HepG2 (cell line): ENCODE data around the gene TCEANC2. TPM values are rescaled to one million over a fixed set of nuclear protein-coding genes. Genes with fewer than 3 reads are reported as not detected.
"Not testable (repeated sequence)": the region's sequence is repeated elsewhere in the genome, so short reads cannot be mapped to it uniquely, and the experiment has no call there.

Source experiments
- ATAC-seq: fragments of 200-7000 bp; cut with Tn5 transposase; 3 replicates; pipeline ENCODE4 v1.9.1; 2020; ENCODE audit warnings: mild to moderate bottlenecking, moderate library complexity
- BruUV-seq: library from RNA; stranded (reverse); fragments of 400-500 nt; replicated peaks from 2 replicates; lab custom pipeline; 2021; lab: Mats Ljungman, UMichigan
- CTCF ChIA-PET: fragments of 300-600 bp; formaldehyde crosslinking; extraction: SDS; loops from one replicate; lab custom pipeline; 2021; ENCODE audit warnings: low total read pairs, inconsistent platforms, low intra/inter-chr PET ratio; lab: Yijun Ruan, JAX
- POLR2A ChIA-PET: fragments of 350-600 bp; sonication (Branson Sonifier 250); formaldehyde crosslinking; loops from one replicate; lab custom pipeline; 2020; ENCODE audit warnings: antibody characterized with exemption, inconsistent platforms; lab: Yijun Ruan, JAX
- DNase-seq: peaks from one replicate; pipeline ENCODE4 v3.0.0-alpha.2; 2015; ENCODE audit warnings: low spot score
- FAIRE-seq: peaks from 3 replicates; lab custom pipeline; 2011; peaks lifted over from hg19 to GRCh38; lab: Jason Lieb, UNC
- H2AFZ ChIP-seq: one replicate; pipeline ENCODE4 v1.6.1; 2011; ENCODE audit warnings: low read length, inconsistent platforms
- H3K27ac ChIP-seq: fragments of 300-600 bp; 3 replicates; pipeline ENCODE4 v1.8.0; 2011; ENCODE audit warnings: mixed run types, mild to moderate bottlenecking, mixed read lengths, low read length, inconsistent platforms; ENCODE audit not compliant: insufficient read depth; ENCODE audit errors: extremely low read length
- H3K27me3 ChIP-seq, 2 experiments: fragments of 200-600 bp in 1 of 2; 2 replicates in 1 of 2; 3 replicates in 1 of 2; pipeline versions ENCODE4 v1.6.0 to v1.8.0; 2011; ENCODE audit warnings: low read length in 2 of 2, mild to moderate bottlenecking in 2 of 2, moderate library complexity in 2 of 2, inconsistent platforms in 1 of 2; ENCODE audit not compliant: insufficient read depth in 2 of 2, control insufficient read depth in 1 of 2
- H3K36me3 ChIP-seq, 2 experiments: fragments of 200-600 bp in 1 of 2; replicated peaks in 1 of 2; 2 replicates in 1 of 2; 3 replicates in 1 of 2; pipeline versions ENCODE4 v1.5.1 to v1.8.0; 2011; ENCODE audit warnings: low read length in 2 of 2, inconsistent platforms in 1 of 2; ENCODE audit not compliant: insufficient read depth in 2 of 2, control insufficient read depth in 1 of 2
- H3K4me1 ChIP-seq: 2 replicates; pipeline ENCODE4 v1.5.1; 2012; ENCODE audit warnings: low read length, inconsistent platforms; ENCODE audit not compliant: insufficient read depth
- H3K4me2 ChIP-seq: 2 replicates; pipeline ENCODE4 v1.6.0; 2011; ENCODE audit warnings: low read depth, low read length, inconsistent platforms
- H3K4me3 ChIP-seq, 3 experiments: fragments of 200-600 bp in 1 of 3; sonication (generic), shearing (Covaris generic) in 1 of 3; replicated peaks in 1 of 3; 2 replicates each; pipeline ENCODE4 v1.5.1; 2011 to 2016; ENCODE audit warnings: low read length in 3 of 3, inconsistent platforms in 2 of 3, low read depth in 2 of 3, mild to moderate bottlenecking in 2 of 3, control low read depth in 1 of 3, mixed read lengths in 1 of 3; ENCODE audit not compliant: insufficient read depth in 1 of 3
- H3K79me2 ChIP-seq: one replicate; pipeline ENCODE4 v1.6.1; 2011; ENCODE audit warnings: low read length, inconsistent platforms; ENCODE audit not compliant: insufficient read depth
- H3K9ac ChIP-seq: 2 replicates; pipeline ENCODE4 v1.6.0; 2011; ENCODE audit warnings: mild to moderate bottlenecking, low read depth, low read length, inconsistent platforms; ENCODE audit not compliant: insufficient read depth
- H3K9me3 ChIP-seq: 2 replicates; pipeline ENCODE4 v1.5.1; 2012; ENCODE audit warnings: mild to moderate bottlenecking, low read length
- H4K20me1 ChIP-seq: 2 replicates; pipeline ENCODE4 v1.6.0; 2011; ENCODE audit warnings: inconsistent platforms, mild to moderate bottlenecking, low read length, moderate library complexity; ENCODE audit not compliant: insufficient read depth
- BRD4 ChIP-seq: sonication (generic); formaldehyde crosslinking; IDR thresholded peaks from 2 replicates; pipeline ENCODE4 v1.4.0; 2020; ENCODE audit warnings: missing genetic modification reagents
- SIN3A ChIP-seq: IDR thresholded peaks from 2 replicates; pipeline ENCODE4 v1.6.1; 2011; ENCODE audit warnings: low read depth, mild to moderate bottlenecking, control low read depth, low read length, borderline replicate concordance
- SNAI1 ChIP-seq: sonication (generic); formaldehyde crosslinking; IDR thresholded peaks from 2 replicates; pipeline ENCODE4 v1.5.0; 2020; ENCODE audit warnings: mild to moderate bottlenecking, missing genetic modification reagents, borderline replicate concordance
- SP2 ChIP-seq: sonication (generic); formaldehyde crosslinking; IDR thresholded peaks from 2 replicates; pipeline ENCODE4 v1.5.1; 2020; ENCODE audit warnings: mild to moderate bottlenecking, missing genetic modification reagents
- ZFP90 ChIP-seq: sonication (generic); formaldehyde crosslinking; IDR thresholded peaks from 2 replicates; pipeline ENCODE4 v1.8.0; 2022; ENCODE audit warnings: missing genetic modification reagents, mild to moderate bottlenecking, inconsistent platforms, borderline replicate concordance
- ZNF180 ChIP-seq: sonication (generic); formaldehyde crosslinking; IDR thresholded peaks from 2 replicates; pipeline ENCODE4 v1.4.0; 2020; ENCODE audit warnings: low read depth, missing genetic modification reagents, borderline replicate concordance
- ZNF317 ChIP-seq: sonication (generic); formaldehyde crosslinking; IDR thresholded peaks from 2 replicates; pipeline ENCODE4 v1.5.0; 2020; ENCODE audit warnings: mild to moderate bottlenecking, missing genetic modification reagents
- ZNF615 ChIP-seq: sonication (generic); formaldehyde crosslinking; IDR thresholded peaks from 2 replicates; pipeline ENCODE4 v1.5.0; 2020; ENCODE audit warnings: mild to moderate bottlenecking, missing genetic modification reagents, borderline replicate concordance
- WGBS: methylation state at CpG from one replicate; pipeline ENCODE4 v1.1.6; 2017; ENCODE audit warnings: low lambda C conversion rate; 5-methylcytosine and 5-hydroxymethylcytosine counted together
- in situ Hi-C: cut with HindIII; loops from 2 replicates; pipeline ENCODE4 v1.10.0; 2017; ENCODE audit warnings: low pct_unique_long_range_greater_than_20kb; ENCODE audit not compliant: extremely low pct_ligation_motif_present
- intact Hi-C: fragments of 100-400 bp; cut with micrococcal nuclease; formaldehyde crosslinking; loops from one replicate; pipeline ENCODE4 v1.10.0; 2022; ENCODE audit not compliant: unreplicated experiment
- polyA plus RNA-seq, 8 experiments: library from polyadenylated mRNA; depleted of rRNA in 3 of 8; stranded (reverse) in 7 of 8; unstranded in 1 of 8; fragments of >200 nt; fragmentation: Illumina TruSeq in 4 of 8; extraction: Trizol in 4 of 8; gene quantifications; 2 replicates each; pipeline versions ENCODE4 v1.2.1 to v1.2.3, GENCODE V29; 2011 to 2016; ENCODE audit warnings: low read depth in 4 of 8, missing spikeins in 1 of 8, mixed read lengths in 1 of 8; ENCODE audit not compliant: insufficient read depth in 1 of 8
- total RNA-seq, 5 experiments: library from RNA; depleted of rRNA; stranded (reverse); fragments of >200 nt; fragmentation: Illumina TruSeq; extraction: Trizol; gene quantifications; 2 replicates each; pipeline ENCODE4 v1.2.3, GENCODE V29; 2016; ENCODE audit warnings: low read depth in 1 of 5
- TF ChIP-seq, protein P1 (sequence below): sonication (generic); formaldehyde crosslinking; IDR thresholded peaks from 2 replicates; pipeline ENCODE4 v1.4.0; 2020; ENCODE audit warnings: mild to moderate bottlenecking, low read depth, missing genetic modification reagents
- TF ChIP-seq, protein P2 (sequence below): IDR thresholded peaks from 2 replicates; pipeline ENCODE4 v1.6.1; 2016
- TF ChIP-seq, protein P3 (sequence below): sonication (generic); formaldehyde crosslinking; IDR thresholded peaks from 2 replicates; pipeline ENCODE4 v1.4.0; 2020; ENCODE audit warnings: missing genetic modification reagents

The TCEANC2 gene
- total and polyA plus RNA-seq, 2 of the 13 experiments (the other 11 are each of a cell fraction or from before 2014, with no cell fraction given), result 3.8 to 5.0 TPM

DNA sequence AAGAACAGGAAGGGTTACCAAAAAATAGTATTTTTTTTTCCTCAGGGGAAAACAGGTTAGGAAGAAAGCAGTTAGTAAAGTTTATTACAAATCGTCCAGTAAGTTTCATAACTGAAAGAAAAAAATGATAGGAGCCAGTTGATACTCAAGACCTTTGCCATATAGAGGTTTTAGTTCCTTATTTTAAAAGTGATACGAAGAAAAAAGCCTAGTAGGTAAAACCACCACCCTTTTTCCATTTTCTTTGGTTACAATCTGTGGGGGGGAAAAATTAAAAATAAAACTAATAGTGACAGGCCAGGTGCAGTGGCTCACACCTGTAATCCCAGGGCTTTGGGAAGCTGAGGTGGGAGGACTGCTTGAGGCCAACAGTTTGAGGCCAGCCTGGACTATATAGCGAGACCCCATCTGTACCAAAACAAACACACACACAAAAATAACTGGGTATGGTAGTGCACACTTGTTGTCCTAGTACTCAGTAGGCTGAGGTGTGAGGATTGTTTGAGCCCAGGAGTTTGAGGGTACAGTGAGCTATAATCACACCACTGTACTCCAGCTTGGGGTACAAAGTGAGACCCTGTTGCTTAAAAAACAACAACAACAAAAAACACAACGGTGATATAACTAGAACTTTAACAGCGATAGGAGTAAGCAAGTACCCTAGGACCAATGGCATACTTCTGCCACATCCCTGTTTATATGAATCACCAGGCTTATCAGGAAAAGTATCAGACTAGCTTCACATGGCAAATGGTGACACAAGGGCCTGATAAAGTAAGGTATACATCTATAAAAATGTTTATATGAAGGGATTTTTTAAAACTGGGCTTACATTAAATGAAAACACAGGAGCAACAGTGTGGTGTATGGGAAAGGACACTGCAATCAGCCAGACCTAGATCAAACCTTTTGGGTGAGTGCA lies 5.8 kb upstream of the TCEANC2 start (continued):
- TF ChIP-seq, protein P1, sequence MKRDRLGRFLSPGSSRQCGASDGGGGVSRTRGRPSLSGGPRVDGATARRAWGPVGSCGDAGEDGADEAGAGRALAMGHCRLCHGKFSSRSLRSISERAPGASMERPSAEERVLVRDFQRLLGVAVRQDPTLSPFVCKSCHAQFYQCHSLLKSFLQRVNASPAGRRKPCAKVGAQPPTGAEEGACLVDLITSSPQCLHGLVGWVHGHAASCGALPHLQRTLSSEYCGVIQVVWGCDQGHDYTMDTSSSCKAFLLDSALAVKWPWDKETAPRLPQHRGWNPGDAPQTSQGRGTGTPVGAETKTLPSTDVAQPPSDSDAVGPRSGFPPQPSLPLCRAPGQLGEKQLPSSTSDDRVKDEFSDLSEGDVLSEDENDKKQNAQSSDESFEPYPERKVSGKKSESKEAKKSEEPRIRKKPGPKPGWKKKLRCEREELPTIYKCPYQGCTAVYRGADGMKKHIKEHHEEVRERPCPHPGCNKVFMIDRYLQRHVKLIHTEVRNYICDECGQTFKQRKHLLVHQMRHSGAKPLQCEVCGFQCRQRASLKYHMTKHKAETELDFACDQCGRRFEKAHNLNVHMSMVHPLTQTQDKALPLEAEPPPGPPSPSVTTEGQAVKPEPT (CRISPR knock-in tag), result no peak
- no peak for TF ChIP-seq ZNF317 (CRISPR knock-in tag)
- TF ChIP-seq, protein P2, sequence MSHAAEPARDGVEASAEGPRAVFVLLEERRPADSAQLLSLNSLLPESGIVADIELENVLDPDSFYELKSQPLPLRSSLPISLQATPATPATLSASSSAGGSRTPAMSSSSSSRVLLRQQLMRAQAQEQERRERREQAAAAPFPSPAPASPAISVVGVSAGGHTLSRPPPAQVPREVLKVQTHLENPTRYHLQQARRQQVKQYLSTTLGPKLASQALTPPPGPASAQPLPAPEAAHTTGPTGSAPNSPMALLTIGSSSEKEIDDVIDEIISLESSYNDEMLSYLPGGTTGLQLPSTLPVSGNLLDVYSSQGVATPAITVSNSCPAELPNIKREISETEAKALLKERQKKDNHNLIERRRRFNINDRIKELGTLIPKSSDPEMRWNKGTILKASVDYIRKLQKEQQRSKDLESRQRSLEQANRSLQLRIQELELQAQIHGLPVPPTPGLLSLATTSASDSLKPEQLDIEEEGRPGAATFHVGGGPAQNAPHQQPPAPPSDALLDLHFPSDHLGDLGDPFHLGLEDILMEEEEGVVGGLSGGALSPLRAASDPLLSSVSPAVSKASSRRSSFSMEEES (CRISPR knock-in tag), result no peak
- TF ChIP-seq SNAI1 (CRISPR knock-in tag), result no peak
- no peak for TF ChIP-seq ZNF615 (CRISPR knock-in tag)
- TF ChIP-seq BRD4 (CRISPR knock-in tag), result no peak
- TF ChIP-seq ZFP90 (CRISPR knock-in tag), result no peak
- TF ChIP-seq SIN3A, result no peak
- TF ChIP-seq SP2 (CRISPR knock-in tag), result no peak
- no peak for TF ChIP-seq ZNF180 (CRISPR knock-in tag)
- TF ChIP-seq, protein P3, sequence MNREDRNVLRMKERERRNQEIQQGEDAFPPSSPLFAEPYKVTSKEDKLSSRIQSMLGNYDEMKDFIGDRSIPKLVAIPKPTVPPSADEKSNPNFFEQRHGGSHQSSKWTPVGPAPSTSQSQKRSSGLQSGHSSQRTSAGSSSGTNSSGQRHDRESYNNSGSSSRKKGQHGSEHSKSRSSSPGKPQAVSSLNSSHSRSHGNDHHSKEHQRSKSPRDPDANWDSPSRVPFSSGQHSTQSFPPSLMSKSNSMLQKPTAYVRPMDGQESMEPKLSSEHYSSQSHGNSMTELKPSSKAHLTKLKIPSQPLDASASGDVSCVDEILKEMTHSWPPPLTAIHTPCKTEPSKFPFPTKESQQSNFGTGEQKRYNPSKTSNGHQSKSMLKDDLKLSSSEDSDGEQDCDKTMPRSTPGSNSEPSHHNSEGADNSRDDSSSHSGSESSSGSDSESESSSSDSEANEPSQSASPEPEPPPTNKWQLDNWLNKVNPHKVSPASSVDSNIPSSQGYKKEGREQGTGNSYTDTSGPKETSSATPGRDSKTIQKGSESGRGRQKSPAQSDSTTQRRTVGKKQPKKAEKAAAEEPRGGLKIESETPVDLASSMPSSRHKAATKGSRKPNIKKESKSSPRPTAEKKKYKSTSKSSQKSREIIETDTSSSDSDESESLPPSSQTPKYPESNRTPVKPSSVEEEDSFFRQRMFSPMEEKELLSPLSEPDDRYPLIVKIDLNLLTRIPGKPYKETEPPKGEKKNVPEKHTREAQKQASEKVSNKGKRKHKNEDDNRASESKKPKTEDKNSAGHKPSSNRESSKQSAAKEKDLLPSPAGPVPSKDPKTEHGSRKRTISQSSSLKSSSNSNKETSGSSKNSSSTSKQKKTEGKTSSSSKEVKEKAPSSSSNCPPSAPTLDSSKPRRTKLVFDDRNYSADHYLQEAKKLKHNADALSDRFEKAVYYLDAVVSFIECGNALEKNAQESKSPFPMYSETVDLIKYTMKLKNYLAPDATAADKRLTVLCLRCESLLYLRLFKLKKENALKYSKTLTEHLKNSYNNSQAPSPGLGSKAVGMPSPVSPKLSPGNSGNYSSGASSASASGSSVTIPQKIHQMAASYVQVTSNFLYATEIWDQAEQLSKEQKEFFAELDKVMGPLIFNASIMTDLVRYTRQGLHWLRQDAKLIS (CRISPR knock-in tag), result no peak

DNA sequence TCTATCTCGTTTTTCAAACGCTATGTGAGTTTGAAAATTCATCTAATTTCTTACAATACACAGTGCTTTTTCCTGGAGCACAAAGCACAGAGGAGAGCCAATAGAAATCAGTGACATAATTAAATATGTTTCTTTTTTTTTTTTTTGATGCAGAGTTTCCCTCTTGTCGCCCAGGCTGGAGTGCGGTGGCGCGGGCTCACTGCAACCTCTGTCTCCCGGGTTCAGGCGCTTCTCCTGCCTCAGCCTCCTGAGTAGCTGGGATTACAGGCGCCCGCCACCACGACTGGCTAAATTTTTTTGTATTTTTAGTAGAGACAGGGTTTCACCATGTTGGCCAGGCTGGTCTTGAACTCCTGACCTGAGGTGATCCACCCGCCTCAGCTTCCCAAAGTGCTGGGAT lies 3.0 kb upstream of the TCEANC2 start:
- H3K4me1 ChIP-seq, result peaks cover 40% of the 10 kb centered on the region
- ATAC-seq, H3K4me3 ChIP-seq, intact Hi-C loops, DNase-seq, H3K9ac ChIP-seq, H3K9me3 ChIP-seq, H3K27me3 ChIP-seq, H3K27ac ChIP-seq, CTCF ChIA-PET, BruUV-seq, FAIRE-seq, H4K20me1 ChIP-seq, H2AFZ ChIP-seq, POLR2A ChIA-PET, in situ Hi-C loops, H3K36me3 ChIP-seq, H3K4me2 ChIP-seq: not testable (repeated sequence)
- WGBS, result 97% methylated on average over 12 of the region's 12 CpGs
- H3K79me2 ChIP-seq, result peaks cover 72% of the 10 kb centered on the region
